ENCODE measurements around the gene PHF2. TPM values are rescaled to one million over a fixed set of nuclear protein-coding genes. Genes with fewer than 3 reads are reported as not detected.

The PHF2 gene
- total RNA-seq, 1 donor, result 12.9 TPM

DNA sequence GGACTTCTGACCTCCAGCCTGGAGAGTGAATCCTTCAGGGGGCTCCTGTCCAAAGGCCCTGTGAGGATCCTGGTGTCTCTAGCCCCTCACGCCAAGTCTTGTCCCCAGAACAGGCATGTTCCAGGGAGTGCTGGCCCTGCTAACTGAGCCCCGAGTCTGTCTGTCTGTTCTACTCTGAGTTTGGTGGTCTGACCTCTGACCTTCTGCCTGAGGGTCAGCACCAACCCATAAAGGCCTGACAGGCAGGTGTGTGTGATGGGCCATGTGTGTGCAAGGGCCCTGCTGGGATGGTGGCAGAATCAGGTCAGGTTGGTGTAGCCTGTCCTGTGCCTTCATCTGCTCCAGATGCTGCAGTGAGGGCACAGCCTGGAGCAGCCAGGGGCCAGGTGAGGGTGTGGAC lies 46.3 kb downstream of the PHF2 start:
- no peak for DNase-seq (ENCODE audit: low read depth in 2 of 3, low spot score in 2 of 3)

DNA sequence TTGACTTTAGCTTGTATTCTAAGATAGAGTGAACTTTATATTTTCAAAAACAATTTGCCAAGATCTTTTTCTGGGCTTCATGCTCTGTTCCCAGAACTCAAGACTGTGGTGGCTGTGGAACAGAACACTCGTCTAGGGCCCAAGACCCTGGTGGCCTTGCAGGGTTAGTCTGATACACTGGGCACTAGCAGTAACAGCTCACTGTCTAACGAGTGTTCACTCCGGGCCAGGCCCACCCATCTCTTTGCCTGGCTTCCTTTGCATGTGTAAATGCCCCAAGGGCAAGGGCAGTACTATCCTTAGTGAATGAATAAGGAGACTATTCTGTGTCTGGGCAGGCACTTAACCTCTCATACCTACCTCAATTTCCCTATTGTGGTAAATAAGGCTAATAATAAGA lies 47.4 kb downstream of the PHF2 start:
- DNase-seq (ENCODE audit: low read depth in 2 of 3, low spot score in 2 of 3), result no peak

DNA sequence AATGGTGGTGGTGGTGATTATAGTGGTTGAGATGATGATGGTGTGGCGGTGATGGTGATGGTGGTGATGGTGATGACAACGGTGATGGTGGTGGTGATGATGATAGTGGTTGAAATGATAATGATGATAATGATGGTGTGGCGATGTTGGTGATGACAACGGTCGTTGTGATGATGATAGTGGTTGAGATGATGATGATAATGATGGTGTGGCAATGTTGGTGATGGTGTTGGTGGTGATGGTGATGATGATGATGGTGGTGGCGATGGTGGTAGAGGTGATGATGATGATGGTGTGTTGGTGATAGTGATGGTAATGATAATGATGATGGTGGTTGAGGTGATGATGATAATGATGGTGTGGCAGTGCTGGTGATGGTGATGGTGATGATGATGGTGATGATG lies 48.0 kb downstream of the PHF2 start:
- no peak for DNase-seq (ENCODE audit: low read depth in 2 of 3, low spot score in 2 of 3)

DNA sequence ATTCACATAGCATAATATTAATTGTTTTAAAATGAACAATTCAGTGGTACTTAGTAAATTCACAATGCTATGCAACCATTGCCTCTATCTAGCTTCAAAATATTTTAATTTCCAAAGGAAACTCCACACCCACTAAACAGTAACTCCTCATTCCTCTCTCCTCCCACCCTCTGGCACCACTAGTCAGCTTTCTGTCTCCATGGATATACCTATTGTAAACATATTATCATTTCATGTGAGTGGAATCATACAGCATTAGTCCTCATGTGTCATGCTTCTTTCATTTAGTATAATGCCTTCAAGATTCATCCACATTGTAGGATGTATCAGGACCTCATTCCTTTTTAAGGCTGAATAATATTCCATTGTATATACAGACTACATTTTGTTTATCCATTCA lies 48.6 kb downstream of the PHF2 start:
- DNase-seq (ENCODE audit: low read depth in 2 of 3, low spot score in 2 of 3), result no peak

DNA sequence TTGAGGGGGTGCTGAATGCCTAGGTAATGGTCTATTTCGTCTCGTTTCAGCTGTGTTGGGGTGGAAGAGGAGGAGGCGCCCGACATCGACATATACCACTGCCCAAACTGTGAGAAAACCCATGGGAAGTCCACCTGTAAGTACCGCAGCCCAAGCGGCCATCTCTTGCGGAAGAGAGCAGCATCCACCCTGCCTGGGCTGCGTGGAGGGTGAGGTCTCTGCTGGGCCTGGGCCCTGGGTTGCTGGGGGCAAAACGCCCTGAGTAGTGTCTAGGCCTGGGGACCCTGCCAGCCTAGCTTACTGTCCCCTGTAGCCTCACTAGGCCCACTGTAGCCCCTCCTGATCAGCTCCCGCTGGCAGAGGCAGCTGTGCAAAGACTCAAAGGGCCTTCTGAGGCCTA lies 53.5 kb downstream of the PHF2 start:
- no peak for DNase-seq (ENCODE audit: low read depth in 2 of 3, low spot score in 2 of 3)

DNA sequence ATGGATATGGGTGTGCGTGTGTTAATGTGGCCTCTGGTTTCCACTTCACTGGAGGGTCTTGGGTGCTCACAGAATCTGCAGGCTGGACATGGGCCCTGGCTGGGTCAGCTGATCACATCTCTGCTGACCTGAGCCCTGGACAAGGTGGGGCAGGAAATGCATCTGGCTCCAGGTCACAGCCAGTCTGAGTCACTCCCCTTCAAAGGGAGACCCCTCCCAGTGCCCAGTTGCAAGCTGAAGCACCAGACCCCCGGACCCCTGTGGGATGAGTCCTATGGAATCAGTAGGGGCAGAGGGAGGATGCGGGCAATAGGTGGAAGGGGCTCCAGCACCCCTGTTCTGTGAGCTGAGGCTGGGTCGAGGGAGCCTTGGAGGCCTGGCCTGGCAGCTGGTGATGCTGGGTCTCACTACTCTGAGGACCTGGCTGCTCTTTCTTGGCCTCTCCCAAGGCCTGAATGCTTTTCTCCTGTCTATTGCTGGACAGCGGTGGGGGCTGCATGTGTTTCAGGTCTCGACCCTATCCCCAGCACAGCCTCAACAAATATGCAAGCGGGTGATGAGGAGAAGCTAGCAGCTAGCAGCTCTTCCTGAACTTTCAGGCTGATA lies 54.5 kb downstream of the PHF2 start:
- no peak for DNase-seq (ENCODE audit: low read depth in 2 of 3, low spot score in 2 of 3)

DNA sequence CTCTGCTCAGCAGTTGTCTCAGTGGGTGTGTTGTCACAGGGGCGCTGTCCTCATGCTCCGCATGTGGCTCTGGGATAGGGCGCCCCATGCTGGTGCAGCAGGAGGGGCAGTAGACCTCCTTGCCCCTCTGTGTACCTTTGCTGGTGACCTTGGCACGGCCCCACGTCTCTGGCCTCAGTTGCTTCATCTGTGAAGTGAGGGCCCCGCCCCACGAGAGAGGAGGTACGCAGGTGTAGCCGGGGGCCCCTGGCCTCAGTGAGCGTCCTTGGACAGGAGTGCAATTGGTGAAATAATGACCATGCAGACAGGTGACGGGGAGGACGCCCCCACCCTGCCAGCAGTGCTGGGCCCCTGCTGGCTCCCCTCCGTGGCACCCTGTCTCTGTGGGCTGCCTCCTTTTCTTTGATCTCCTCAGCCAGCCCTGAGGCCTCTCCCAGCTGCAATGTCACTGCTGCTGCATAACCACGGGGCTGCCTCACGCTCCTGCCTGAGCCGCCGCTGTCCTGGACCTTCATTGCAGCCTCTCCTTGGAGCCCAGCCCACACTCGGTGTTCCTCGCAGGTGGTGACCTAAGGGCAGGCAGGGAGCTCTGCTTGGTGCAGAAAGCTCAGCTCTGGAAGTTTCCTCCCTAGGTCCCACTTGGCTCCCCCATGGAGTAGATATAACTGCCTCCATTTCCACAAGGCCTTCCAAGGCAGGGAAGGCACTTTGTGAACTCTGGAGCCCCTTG lies 57.3 kb downstream of the PHF2 start:
- DNase-seq (ENCODE audit: low read depth in 2 of 3, low spot score in 2 of 3), result no peak

DNA sequence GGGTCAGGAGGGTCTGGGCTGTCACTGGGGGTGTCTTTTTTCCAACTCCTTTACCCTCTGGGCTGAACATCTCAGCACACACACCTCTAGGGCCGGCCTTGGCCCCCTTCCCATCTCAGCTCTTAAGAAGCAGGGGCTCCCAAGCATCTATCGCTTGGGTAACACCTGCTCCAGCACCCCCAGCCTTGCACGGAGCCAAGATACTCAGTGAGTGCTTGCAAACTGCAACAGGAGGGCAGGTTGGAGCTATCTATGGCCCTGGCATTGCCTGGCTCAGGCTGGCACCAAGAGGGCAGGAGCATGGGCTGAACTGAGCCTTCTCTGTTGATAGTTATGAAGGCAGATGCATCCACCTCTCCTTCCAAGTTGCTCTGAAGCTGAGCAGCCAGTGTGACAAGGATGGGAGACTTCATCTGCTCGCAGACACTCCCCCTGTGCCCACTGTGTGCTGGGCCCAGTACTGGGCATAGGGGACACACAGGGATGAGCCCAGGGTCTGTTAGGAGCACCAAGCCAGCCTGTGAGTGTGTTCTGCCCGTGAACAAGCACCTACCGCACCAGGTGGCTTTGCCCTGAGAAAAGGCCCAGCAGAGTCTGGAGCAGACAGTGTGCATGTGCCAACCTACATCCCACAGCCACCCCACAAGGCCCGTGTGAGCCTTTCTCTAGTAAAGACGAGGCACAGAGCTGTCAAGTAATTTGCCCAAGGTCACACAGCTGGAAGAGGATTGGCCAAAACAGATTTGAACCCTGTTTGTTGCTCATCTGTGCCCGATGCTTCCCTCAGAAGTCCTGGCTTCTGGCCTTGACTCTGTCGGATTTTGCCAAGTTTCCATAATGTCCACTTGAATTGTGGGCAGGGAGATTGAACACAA lies 58.2 kb downstream of the PHF2 start:
- DNase-seq (ENCODE audit: low read depth in 2 of 3, low spot score in 2 of 3), result no peak

DNA sequence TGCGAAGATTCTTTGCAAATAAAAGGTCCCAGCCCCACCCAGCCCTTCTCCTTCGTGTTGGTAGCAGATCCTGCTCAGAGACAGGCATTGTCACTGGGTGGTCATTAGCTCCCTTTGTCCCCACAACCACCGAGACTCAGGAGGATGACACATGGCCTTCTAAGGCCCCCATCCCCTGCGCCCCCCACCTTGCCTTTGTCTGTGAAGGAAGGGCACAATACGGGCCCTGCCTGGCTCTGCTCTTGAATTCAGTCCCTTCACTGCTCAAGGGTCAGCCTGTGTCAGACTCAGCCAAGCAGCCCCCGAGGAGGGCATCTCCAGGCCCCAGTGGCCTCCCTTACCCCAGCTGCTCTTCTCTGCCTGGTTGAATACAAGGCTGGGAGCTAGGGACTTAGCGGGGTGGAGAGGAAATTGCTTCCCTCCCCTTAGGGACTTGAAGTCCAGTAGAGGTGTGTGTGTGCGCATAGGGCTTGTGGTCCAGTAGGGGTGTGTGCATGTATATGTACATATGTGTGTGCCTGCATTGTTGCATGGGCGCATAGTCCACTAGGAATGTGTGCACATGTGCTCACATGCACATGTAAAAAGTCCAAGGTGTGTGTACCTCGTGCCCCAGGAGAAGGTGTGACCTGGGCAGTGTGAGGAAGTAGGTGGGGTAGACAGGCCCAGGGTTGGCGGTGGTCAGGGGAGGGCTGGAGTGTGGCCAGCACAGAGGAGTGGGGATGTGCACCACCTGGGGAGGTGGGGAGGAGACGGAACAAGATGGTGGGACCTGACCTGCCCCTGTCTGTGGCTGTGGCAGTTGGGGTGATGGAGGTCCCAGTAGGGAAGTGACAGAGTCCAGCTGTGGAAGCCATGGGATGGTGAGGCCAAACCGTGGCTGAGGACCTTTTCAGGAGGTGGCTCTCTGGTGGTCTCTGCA lies 59.1 kb downstream of the PHF2 start:
- no peak for DNase-seq (ENCODE audit: low read depth in 2 of 3, low spot score in 2 of 3)

DNA sequence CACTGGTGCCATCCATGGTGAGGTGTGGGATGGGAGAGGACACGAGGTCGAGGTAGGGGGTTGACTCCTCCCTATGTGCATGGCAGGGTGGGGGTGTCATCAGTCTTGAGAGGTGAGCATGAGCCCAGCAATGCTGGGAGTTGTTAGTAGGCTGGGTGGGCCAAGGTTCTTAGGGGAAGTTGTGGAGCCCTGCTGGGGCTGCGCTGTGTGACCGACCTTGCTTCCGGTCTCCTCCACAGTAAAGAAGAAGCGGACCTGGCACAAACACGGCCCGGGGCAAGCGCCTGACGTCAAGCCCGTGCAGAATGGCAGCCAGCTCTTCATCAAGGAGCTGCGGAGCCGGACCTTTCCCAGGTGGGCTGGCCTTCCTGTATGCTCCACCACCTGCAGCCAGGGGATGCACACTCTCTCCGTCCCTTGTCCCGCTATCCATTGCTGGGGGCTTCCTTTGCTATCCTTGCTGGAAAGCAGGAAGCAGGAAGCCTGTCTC lies 59.8 kb downstream of the PHF2 start:
- no peak for DNase-seq (ENCODE audit: low read depth in 2 of 3, low spot score in 2 of 3)

DNA sequence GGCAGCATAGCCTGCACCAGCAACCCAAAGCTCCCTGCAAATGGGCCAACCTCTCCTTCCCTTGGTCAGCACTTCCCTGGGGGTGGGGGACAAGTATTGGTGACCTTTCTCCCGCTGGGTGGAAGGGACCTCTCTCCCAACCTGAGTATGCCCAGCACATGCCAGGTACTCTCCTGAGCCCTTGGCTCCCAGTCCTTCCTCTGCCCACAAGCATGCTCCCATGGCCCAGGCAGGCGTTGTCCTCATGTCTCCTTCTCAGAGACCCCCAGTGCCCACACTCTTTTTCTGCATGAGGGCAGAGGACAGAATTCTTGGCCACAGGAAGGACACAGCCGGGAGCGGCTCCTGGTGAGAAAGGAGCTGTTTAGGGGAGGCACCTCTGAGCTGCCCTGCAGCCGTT lies 60.3 kb downstream of the PHF2 start:
- no peak for DNase-seq (ENCODE audit: low read depth in 2 of 3, low spot score in 2 of 3)

DNA sequence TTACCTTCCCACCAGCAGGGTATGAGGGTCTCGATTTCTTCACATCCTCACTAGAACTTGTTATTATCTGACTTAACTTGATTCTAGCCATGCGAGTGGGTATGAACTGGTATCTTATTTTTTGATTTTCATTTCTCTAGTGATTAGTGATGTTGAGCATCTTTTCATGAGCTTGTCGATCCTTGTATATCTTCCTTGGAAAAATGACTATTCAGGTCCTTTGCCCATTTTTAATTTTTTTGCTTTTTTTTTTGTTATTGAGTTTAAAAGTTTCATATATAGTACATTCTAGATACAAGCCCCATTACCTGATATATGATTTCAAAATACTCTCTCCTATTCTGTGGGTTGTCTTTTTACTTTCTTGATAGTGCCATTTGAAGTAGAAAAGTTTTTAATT lies 61.5 kb downstream of the PHF2 start:
- DNase-seq (ENCODE audit: low read depth in 2 of 3, low spot score in 2 of 3), result no peak

DNA sequence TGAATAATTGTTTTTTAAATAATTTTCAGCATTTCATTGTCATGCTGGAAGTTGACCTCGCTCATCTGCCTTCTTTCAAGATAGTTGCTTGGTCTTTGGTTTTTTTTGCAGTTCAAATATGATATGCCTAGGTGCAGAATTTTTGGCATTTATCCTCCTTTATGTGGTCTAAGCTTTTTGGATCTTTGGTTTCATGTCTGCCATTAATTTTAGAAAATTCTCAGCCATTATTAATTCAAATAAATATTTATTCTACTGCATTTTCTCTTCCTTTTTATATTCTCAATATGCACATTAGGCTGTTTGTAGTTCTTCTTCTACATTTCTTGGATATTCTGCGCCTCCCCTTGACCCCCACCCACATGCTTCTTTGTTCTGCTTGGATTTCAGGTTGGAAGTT lies 63.6 kb downstream of the PHF2 start:
- DNase-seq (ENCODE audit: low read depth in 2 of 3, low spot score in 2 of 3), result no peak

DNA sequence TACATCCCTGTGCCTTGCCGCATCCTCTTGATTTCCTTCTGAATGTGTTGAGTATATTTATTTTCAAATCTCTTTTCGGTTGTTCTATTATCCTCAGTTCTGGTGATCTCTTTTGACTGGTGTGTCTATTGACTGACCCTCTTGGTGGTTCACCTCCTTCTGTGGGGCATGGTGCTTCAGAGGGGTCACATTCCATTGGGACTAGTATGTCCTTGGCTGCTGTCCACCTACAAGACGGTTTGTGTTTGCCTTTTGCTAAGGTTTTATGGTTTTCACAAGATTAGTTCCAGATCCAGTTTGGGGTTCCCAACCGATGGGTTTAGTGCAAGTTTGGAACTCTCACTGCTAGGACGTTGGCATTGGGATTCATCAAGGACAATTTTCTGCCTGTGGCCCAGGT lies 66.6 kb downstream of the PHF2 start:
- DNase-seq (ENCODE audit: low read depth in 2 of 3, low spot score in 2 of 3), result no peak

DNA sequence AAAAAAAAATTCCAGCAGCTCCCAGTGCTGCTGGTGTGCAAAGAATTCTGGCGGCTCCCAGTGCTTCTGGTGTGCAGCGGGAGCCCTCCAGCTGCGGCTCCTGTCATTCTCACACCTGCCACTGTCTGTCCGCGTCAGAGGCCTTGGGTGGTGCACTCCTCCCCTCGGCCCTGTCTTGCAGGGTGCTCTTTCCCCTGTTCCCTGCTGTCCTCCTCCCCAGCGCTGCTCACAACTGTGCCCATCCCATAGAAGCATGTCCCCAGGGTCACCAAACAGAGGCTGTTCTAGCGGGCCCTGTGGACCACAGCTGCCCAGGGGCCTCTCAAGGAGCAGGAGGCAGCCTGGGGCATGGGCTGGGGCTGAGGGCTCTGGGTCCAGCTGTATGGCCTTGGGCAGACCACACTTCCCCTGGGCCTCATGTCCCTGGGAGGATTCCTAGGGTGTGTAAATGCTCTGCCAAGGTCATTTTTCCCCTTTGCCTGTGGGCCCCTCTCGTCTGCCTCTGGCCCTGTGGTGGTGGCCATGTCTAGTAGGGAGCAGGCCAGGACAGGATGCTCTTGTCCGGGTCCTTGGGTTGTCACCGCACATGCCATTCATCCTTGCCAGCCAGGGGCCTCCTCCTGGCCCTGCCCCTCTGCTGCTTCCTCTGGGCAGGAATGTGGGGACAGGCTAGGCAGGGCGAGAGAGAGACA lies 68.2 kb downstream of the PHF2 start:
- no peak for DNase-seq (ENCODE audit: low read depth in 2 of 3, low spot score in 2 of 3)

DNA sequence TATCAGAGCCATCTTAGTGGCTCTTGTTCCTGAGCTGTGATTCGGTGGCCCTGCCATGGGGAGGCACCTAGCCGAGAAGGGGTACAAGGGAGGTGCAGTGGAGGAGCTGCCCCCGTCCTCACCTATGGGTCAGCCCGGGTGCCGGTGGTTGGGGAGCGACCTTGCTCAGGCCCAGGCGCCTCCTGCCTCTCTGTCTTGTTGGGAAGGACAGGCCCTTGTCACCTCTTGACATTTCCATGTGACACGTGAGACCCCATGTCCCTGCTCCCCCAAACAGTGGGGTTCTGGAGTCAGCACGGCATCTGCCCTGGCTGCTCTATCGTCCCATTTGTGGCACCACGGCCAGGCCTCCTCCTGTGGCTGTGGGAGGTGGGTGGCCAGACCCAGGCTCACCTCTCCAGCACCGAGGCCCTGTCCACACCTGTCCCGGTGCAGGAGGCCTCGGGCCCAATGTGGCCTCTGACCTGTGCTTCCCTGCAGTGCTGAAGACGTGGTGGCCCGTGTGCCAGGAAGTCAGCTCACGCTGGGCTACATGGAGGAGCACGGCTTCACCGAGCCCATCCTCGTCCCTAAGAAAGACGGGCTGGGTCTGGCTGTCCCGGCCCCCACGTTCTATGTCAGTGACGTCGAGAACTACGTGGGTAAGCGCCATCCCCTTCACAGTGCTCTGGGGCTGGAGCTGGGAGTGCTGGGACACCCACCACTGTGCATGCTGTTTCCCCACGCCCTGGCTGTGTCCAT lies 68.9 kb downstream of the PHF2 start:
- DNase-seq (ENCODE audit: low read depth in 2 of 3, low spot score in 2 of 3), result no peak

DNA sequence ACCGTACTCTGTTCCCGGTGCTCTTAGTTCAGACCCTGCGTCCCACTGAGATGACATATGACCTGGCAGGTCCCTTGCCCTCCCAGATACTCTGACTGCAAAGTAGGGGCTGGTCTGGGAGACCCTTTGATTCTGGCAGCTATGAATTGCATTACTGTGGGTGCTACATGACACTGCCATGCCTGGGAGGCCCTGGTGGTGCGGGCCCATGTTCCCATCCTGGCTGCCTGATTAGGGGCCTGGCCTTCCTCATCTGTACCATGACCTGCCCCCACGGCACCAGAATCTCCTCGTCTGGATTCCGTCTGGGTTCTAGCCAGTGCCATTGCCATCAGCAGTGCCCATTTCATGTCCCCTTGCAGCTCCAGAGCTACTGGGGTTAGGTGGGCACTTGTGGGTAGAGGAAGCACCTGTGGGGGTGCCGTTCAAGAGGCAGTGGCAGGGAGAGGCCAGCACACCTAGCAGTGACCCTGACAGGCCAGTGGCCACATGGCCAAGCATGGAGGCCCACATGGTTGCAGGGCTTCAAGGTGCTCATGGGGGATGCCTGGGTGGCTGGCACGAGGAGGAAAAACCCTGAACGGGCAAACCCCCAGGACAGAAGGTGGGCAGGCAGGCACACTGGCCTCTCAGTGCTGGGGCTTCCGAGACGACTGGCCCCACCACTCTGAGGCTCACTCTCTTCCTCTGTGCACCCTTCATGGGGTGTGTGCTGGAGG lies 69.7 kb downstream of the PHF2 start:
- DNase-seq (ENCODE audit: low read depth in 2 of 3, low spot score in 2 of 3), result no peak

DNA sequence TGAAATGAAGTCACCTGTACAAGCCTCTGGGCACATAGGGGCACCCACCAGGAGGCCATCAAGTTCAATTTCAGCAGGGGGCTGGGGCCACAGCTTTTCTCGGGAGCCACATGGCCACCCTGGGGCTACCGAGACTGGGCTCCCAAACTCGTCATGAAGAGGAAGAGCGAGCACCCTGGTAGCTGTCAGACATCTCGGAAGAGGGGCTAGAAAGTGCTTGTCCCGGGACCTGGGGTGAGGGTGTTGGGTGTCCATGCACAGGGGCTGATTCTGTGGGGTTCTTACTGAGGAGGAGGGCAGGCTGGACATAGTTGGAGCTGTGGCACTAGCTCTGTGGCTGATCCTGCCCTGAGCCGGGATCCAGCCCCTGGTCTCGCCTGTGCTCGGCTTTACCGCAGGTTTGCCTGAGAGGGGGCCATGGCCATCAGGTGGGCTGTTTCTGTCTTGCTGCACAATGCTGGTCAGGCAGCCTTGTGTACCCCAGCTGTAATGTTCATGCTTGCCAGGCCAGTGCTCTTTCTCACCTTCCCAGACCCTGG lies 70.3 kb downstream of the PHF2 start:
- no peak for DNase-seq (ENCODE audit: low read depth in 2 of 3, low spot score in 2 of 3)

Data from hematopoietic multipotent progenitor cell (in vitro differentiated cells).